ENCODE results near the gene MAPK10. TPM values are rescaled to one million over a fixed set of nuclear protein-coding genes. Genes with fewer than 3 reads are reported as not detected.
A peak's percentile ranks its signal among the peaks of the same experiment; 100 is the strongest.
"Not testable (repeated sequence)": the region's sequence is repeated elsewhere in the genome, so short reads cannot be mapped to it uniquely, and the experiment has no call there.

MAPK10 gene
- polyA plus RNA-seq, 1 donor (not counting 4 experiments of a cell fraction or from before 2014, with no cell fraction given): 8.2 TPM

GRCh38 chr4:86333236-86333635 lies 26.6 kb downstream of the MAPK10 start:
- H3K4me3 ChIP-seq (ENCODE audit: control insufficient read depth in 2 of 3, extremely low read depth in 1 of 3, insufficient read depth in 2 of 3, low read depth in 1 of 3, low read length in 3 of 3): no peak overlapping the region
- H3K79me2 ChIP-seq (ENCODE audit: control insufficient read depth, insufficient read depth, low read length): no peaks in the 10 kb centered on the region
- H3K9me3 ChIP-seq (ENCODE audit: control insufficient read depth, low read depth, low read length): no peaks in the 10 kb centered on the region
- TF ChIP-seq, protein P1, sequence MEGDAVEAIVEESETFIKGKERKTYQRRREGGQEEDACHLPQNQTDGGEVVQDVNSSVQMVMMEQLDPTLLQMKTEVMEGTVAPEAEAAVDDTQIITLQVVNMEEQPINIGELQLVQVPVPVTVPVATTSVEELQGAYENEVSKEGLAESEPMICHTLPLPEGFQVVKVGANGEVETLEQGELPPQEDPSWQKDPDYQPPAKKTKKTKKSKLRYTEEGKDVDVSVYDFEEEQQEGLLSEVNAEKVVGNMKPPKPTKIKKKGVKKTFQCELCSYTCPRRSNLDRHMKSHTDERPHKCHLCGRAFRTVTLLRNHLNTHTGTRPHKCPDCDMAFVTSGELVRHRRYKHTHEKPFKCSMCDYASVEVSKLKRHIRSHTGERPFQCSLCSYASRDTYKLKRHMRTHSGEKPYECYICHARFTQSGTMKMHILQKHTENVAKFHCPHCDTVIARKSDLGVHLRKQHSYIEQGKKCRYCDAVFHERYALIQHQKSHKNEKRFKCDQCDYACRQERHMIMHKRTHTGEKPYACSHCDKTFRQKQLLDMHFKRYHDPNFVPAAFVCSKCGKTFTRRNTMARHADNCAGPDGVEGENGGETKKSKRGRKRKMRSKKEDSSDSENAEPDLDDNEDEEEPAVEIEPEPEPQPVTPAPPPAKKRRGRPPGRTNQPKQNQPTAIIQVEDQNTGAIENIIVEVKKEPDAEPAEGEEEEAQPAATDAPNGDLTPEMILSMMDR (optimal IDR thresholded peaks at IDR 0.05 in 1 of 3, IDR thresholded peaks at IDR 0.05 in 1 of 3, conservative IDR thresholded peaks at IDR 0.05 in 1 of 3; ENCODE audit: extremely low read depth in 1 of 3, insufficient read depth in 2 of 3, low read length in 3 of 3): no peak
- TF ChIP-seq EZH2 (IDR thresholded peaks at IDR 0.05; ENCODE audit: low read length): no peak
- no peak overlapping the region for H3K4me2 ChIP-seq (ENCODE audit: control insufficient read depth, extremely low read depth, insufficient read depth, low read depth, low read length)
- peaks cover 6% of the 10 kb centered on the region for H3K4me1 ChIP-seq (ENCODE audit: control insufficient read depth, extremely low read depth, insufficient read depth, low read length)
- DNase-seq (ENCODE audit: low read depth, low spot score) (no peak), FAIRE-seq (no peak)
- no peak overlapping the region for H3K27ac ChIP-seq (ENCODE audit: control insufficient read depth, insufficient read depth, low read length)
- H3K9ac ChIP-seq (ENCODE audit: control insufficient read depth, extremely low read depth, insufficient read depth, low read length): no peak overlapping the region
- no peak overlapping the region for H2AFZ ChIP-seq (ENCODE audit: control insufficient read depth, low read length)
- no peaks in the 10 kb centered on the region for H4K20me1 ChIP-seq (ENCODE audit: control insufficient read depth, extremely low read depth, insufficient read depth, low read length)
- no peaks in the 10 kb centered on the region for H3K9me1 ChIP-seq (ENCODE audit: control insufficient read depth, extremely low read depth, insufficient read depth, low read length)
- H3K36me3 ChIP-seq (ENCODE audit: control insufficient read depth in 2 of 2, extremely low read depth in 1 of 2, insufficient read depth in 2 of 2, low read length in 2 of 2): no peaks in the 10 kb centered on the region
- dilution Hi-C loops (cut with MboI; ENCODE audit: extremely low pct_ligation_motif_present, low sequenced_read_pairs): no loop called here
- no peaks in the 10 kb centered on the region for H3K27me3 ChIP-seq (ENCODE audit: control insufficient read depth, extremely low read depth, insufficient read depth, low read length)

- Histone ChIP-seq H3K36me3 (ENCODE audit: control insufficient read depth in 2 of 2, extremely low read depth in 1 of 2, insufficient read depth in 2 of 2, low read length in 2 of 2) (no peaks in the 10 kb centered on the region), H4K20me1 (ENCODE audit: control insufficient read depth, extremely low read depth, insufficient read depth, low read length) (no peaks in the 10 kb centered on the region), H3K79me2 (ENCODE audit: control insufficient read depth, insufficient read depth, low read length) (no peaks in the 10 kb centered on the region), H2AFZ (ENCODE audit: control insufficient read depth, low read length) (peak overlapping the region; percentile 19), H3K27me3 (ENCODE audit: control insufficient read depth, extremely low read depth, insufficient read depth, low read length) (no peaks in the 10 kb centered on the region), H3K9me3 (ENCODE audit: control insufficient read depth, low read depth, low read length) (no peaks in the 10 kb centered on the region), H3K9ac (ENCODE audit: control insufficient read depth, extremely low read depth, insufficient read depth, low read length) (no peak overlapping the region), H3K4me3 (ENCODE audit: control insufficient read depth in 2 of 3, extremely low read depth in 1 of 3, insufficient read depth in 2 of 3, low read depth in 1 of 3, low read length in 3 of 3) (no peak overlapping the region), H3K4me1 (ENCODE audit: control insufficient read depth, extremely low read depth, insufficient read depth, low read length) (peaks cover 5% of the 10 kb centered on the region), H3K4me2 (ENCODE audit: control insufficient read depth, extremely low read depth, insufficient read depth, low read depth, low read length) (no peak overlapping the region), H3K27ac (ENCODE audit: control insufficient read depth, insufficient read depth, low read length) (no peak overlapping the region), H3K9me1 (ENCODE audit: control insufficient read depth, extremely low read depth, insufficient read depth, low read length) (no peaks in the 10 kb centered on the region)
- no peak for TF ChIP-seq EZH2 (IDR thresholded peaks at IDR 0.05; ENCODE audit: low read length)
- TF ChIP-seq, protein P1 (optimal IDR thresholded peaks at IDR 0.05 in 1 of 3, IDR thresholded peaks at IDR 0.05 in 1 of 3, conservative IDR thresholded peaks at IDR 0.05 in 1 of 3; ENCODE audit: extremely low read depth in 1 of 3, insufficient read depth in 2 of 3, low read length in 3 of 3): no peak
- FAIRE-seq: peak; percentile 53
- no peak for DNase-seq (ENCODE audit: low read depth, low spot score)
- dilution Hi-C loops (cut with MboI; ENCODE audit: extremely low pct_ligation_motif_present, low sequenced_read_pairs): no loop called here
Observed at GRCh38 chr4:86330961-86331742, 28.7 kb downstream of the MAPK10 start.

DNA sequence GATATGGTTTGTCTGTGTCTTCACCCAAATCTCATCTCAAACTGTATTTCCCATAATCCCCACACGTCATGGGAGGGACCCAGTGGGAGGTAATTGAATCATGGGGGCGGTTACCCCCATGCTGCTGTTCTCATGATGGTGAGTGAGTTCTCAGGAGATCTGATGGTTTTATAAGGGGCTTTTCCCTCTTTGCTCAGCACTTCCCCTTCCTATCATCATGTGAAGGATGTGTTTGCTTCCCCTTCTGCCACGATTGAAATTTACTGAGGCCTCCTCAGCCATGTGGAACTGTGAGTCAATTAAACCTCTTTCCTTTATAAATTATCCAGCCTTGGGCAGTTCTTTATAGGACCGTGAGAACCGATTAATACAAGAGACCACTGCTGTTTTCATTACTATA lies 29.4 kb downstream of the MAPK10 start:
- dilution Hi-C loops (cut with MboI; ENCODE audit: extremely low pct_ligation_motif_present, low sequenced_read_pairs); H3K27ac ChIP-seq (ENCODE audit: control insufficient read depth, insufficient read depth, low read length): not testable (repeated sequence)

More for the DNA sequence above, 29.4 kb downstream of the MAPK10 start:
- not testable (repeated sequence) for DNase-seq (ENCODE audit: low read depth, low spot score); H3K9me3 ChIP-seq (ENCODE audit: control insufficient read depth, low read depth, low read length); H4K20me1 ChIP-seq (ENCODE audit: control insufficient read depth, extremely low read depth, insufficient read depth, low read length); H3K4me1 ChIP-seq (ENCODE audit: control insufficient read depth, extremely low read depth, insufficient read depth, low read length); H3K79me2 ChIP-seq (ENCODE audit: control insufficient read depth, insufficient read depth, low read length); H3K9me1 ChIP-seq (ENCODE audit: control insufficient read depth, extremely low read depth, insufficient read depth, low read length); H3K4me2 ChIP-seq (ENCODE audit: control insufficient read depth, extremely low read depth, insufficient read depth, low read depth, low read length); H2AFZ ChIP-seq (ENCODE audit: control insufficient read depth, low read length); H3K36me3 ChIP-seq (ENCODE audit: control insufficient read depth in 2 of 2, extremely low read depth in 1 of 2, insufficient read depth in 2 of 2, low read length in 2 of 2); H3K9ac ChIP-seq (ENCODE audit: control insufficient read depth, extremely low read depth, insufficient read depth, low read length); H3K4me3 ChIP-seq (ENCODE audit: control insufficient read depth in 2 of 3, extremely low read depth in 1 of 3, insufficient read depth in 2 of 3, low read depth in 1 of 3, low read length in 3 of 3); H3K27me3 ChIP-seq (ENCODE audit: control insufficient read depth, extremely low read depth, insufficient read depth, low read length); FAIRE-seq

Measured in keratinocyte (primary cell).